Activated CD8-positive, alpha-beta T cell treated with anti-CD3 and anti-CD28 coated beads for 36 hours (primary cell): ENCODE data around the gene GALNT1. TPM values are rescaled to one million over a fixed set of nuclear protein-coding genes. Genes with fewer than 3 reads are reported as not detected.

Experiments
- ATAC-seq: fragments of 200-7000 bp; cut with Tn5 transposase; one replicate; pipeline ENCODE4 v1.10.0; 2021; ENCODE audit warnings: mild to moderate bottlenecking, moderate library complexity
- CTCF ChIA-PET: fragments of 350-600 bp; sonication (Branson Sonifier 250); formaldehyde crosslinking; loops from one replicate; lab custom pipeline; 2021; ENCODE audit warnings: antibody characterized with exemption; lab: Charles Lee
- POLR2A ChIA-PET: fragments of 350-600 bp; sonication (Branson Sonifier 250); formaldehyde crosslinking; loops from one replicate; lab custom pipeline; 2021; ENCODE audit warnings: antibody characterized with exemption; lab: Charles Lee
- DNase-seq: peaks from one replicate; pipeline ENCODE4 v3.0.0-alpha.2; 2020
- H3K27ac Mint-ChIP-seq: one replicate; pipeline ENCODE4 v1.8.0; 2021; ENCODE audit warnings: mild to moderate bottlenecking, mixed read lengths
- H3K27me3 Mint-ChIP-seq: one replicate; pipeline ENCODE4 v1.8.0; 2021; ENCODE audit warnings: mixed read lengths
- H3K36me3 Mint-ChIP-seq: one replicate; pipeline ENCODE4 v1.8.0; 2021; ENCODE audit warnings: low read depth, mixed read lengths
- H3K4me1 Mint-ChIP-seq: one replicate; pipeline ENCODE4 v1.8.0; 2021; ENCODE audit warnings: low read depth, mixed read lengths
- H3K4me3 Mint-ChIP-seq: one replicate; pipeline ENCODE4 v1.8.0; 2021; ENCODE audit warnings: mild to moderate bottlenecking, moderate library complexity, mixed read lengths
- H3K9me3 Mint-ChIP-seq: one replicate; pipeline ENCODE4 v1.8.0; 2021; ENCODE audit warnings: mixed read lengths
- CTCF ChIP-seq: fragments of 200-600 bp; IDR thresholded peaks from one replicate; pipeline ENCODE4 v1.8.0; 2022; ENCODE audit warnings: antibody characterized with exemption, mild to moderate bottlenecking
- intact Hi-C: fragments of 100-400 bp; cut with micrococcal nuclease; formaldehyde crosslinking; loops from one replicate; pipeline ENCODE4 v1.10.0; 2022
- total RNA-seq, 2 experiments: library from RNA; stranded (reverse); gene quantifications; one replicate each; pipeline ENCODE4 v1.2.3, GENCODE V29; 2021

GALNT1 gene
- total RNA-seq, 2 experiments from 2014 or later, result 38.2 to 38.8 TPM

GRCh38 chr18:35696307-35696706 lies 114.8 kb downstream of the GALNT1 start:
- TF ChIP-seq CTCF, result no peak

GRCh38 chr18:35697869-35698268 lies 116.3 kb downstream of the GALNT1 start:
- TF ChIP-seq CTCF, result no peak
- ChIA-PET POLR2A (no interaction called here), CTCF (no interaction called here)
- no peaks in the 10 kb centered on the region for H3K27me3 Mint-ChIP-seq
- H3K36me3 Mint-ChIP-seq, result peaks cover 13% of the 10 kb centered on the region
- H3K4me3 Mint-ChIP-seq, result no peak overlapping the region
- ATAC-seq (no peak), DNase-seq (no peak)
- no peak overlapping the region for H3K27ac Mint-ChIP-seq
- H3K4me1 Mint-ChIP-seq, result no peaks in the 10 kb centered on the region
- no peaks in the 10 kb centered on the region for H3K9me3 Mint-ChIP-seq
- intact Hi-C loops, result no loop called here

More at GRCh38 chr18:35696307-35696706, 114.8 kb downstream of the GALNT1 start:
- intact Hi-C loops, result no loop called here
- POLR2A ChIA-PET, result no interaction called here
- no peak overlapping the region for H3K4me3 Mint-ChIP-seq
- H3K4me1 Mint-ChIP-seq, result no peaks in the 10 kb centered on the region
- H3K9me3 Mint-ChIP-seq, result no peaks in the 10 kb centered on the region
- ATAC-seq, result no peak
- DNase-seq, result no peak
- no peaks in the 10 kb centered on the region for H3K27me3 Mint-ChIP-seq
- H3K27ac Mint-ChIP-seq, result no peak overlapping the region
- CTCF ChIA-PET, result interaction anchor here (0.9 kb wide), 1 partner anchor 15 kb away, joined by 3 read pairs; no protein-coding TSS in a partner anchor
- H3K36me3 Mint-ChIP-seq, result peaks cover 10% of the 10 kb centered on the region

- Mint-ChIP-seq H3K9me3 (no peaks in the 10 kb centered on the region), H3K27ac (no peak overlapping the region), H3K4me1 (no peaks in the 10 kb centered on the region), H3K36me3 (peaks cover 15% of the 10 kb centered on the region), H3K4me3 (no peak overlapping the region), H3K27me3 (no peaks in the 10 kb centered on the region)
- POLR2A ChIA-PET, result no interaction called here
- CTCF ChIA-PET, result no interaction called here
- DNase-seq (no peak), ATAC-seq (no peak)
- TF ChIP-seq CTCF, result no peak
- intact Hi-C loops, result no loop called here
Measured at GRCh38 chr18:35703043-35703688, 121.6 kb downstream of the GALNT1 start.

GRCh38 chr18:35705988-35706387 lies 124.4 kb downstream of the GALNT1 start:
- ATAC-seq (no peak), DNase-seq (no peak)
- H3K9me3 Mint-ChIP-seq, result no peaks in the 10 kb centered on the region
- peaks cover 23% of the 10 kb centered on the region for H3K36me3 Mint-ChIP-seq
- TF ChIP-seq CTCF, result no peak
- H3K27me3 Mint-ChIP-seq, result no peaks in the 10 kb centered on the region
- no peak overlapping the region for H3K27ac Mint-ChIP-seq
- POLR2A ChIA-PET, result no interaction called here
- CTCF ChIA-PET, result no interaction called here
- H3K4me3 Mint-ChIP-seq, result no peak overlapping the region
- intact Hi-C loops, result no loop called here
- no peaks in the 10 kb centered on the region for H3K4me1 Mint-ChIP-seq

- Mint-ChIP-seq H3K4me1 (no peaks in the 10 kb centered on the region), H3K4me3 (no peak overlapping the region), H3K27me3 (no peaks in the 10 kb centered on the region), H3K27ac (no peak overlapping the region), H3K36me3 (peaks cover 32% of the 10 kb centered on the region), H3K9me3 (no peaks in the 10 kb centered on the region)
- DNase-seq (no peak), ATAC-seq (no peak)
- no peak for TF ChIP-seq CTCF
- ChIA-PET CTCF (no interaction called here), POLR2A (no interaction called here)
- intact Hi-C loops, result no loop called here
Measured at GRCh38 chr18:35707247-35707646, 125.7 kb downstream of the GALNT1 start.
